ENCODE data around the gene RIN1. TPM values are rescaled to one million over a fixed set of nuclear protein-coding genes. Genes with fewer than 3 reads are reported as not detected.

Gene RIN1
- total RNA-seq, 2 experiments from 2014 or later, result 0.53 to 0.75 TPM

Other genes starting within 250 kb of the RIN1 start
- gene KLC2, start 78.7 kb downstream of the RIN1 start, total RNA-seq, result 10 to 100 TPM; 57.4 to 59.5 TPM
- 100 to 1,000 TPM; 118 TPM for gene RAB1B, start 67.8 kb downstream of the RIN1 start, total RNA-seq
- 1 to 10 TPM; 2.4 to 3.5 TPM for gene CNIH2, start 58.3 kb downstream of the RIN1 start, total RNA-seq
- gene YIF1A, start 47.3 kb downstream of the RIN1 start, total RNA-seq, result 10 to 100 TPM; 78.6 to 83.3 TPM
- gene TMEM151A, start 44.5 kb downstream of the RIN1 start, total RNA-seq, result not detected
- gene CD248, start 19.4 kb downstream of the RIN1 start, total RNA-seq, result 1 to 10 TPM; 5.2 to 5.6 TPM
- gene BRMS1, start 8.7 kb upstream of the RIN1 start, total RNA-seq, result 10 to 100 TPM; 57.1 to 59.3 TPM
- 10 to 100 TPM; 11.7 to 13.4 TPM for gene B4GAT1, start 11.2 kb upstream of the RIN1 start, total RNA-seq
- 10 to 100 TPM; 12.1 to 13.0 TPM for gene SLC29A2, start 35.3 kb upstream of the RIN1 start, total RNA-seq
- not detected for gene NPAS4, start 84.6 kb upstream of the RIN1 start, total RNA-seq
- 100 to 1,000 TPM; 154 to 157 TPM for gene MRPL11, start 102.4 kb upstream of the RIN1 start, total RNA-seq
- 1 to 10 TPM; 7.9 to 8.2 TPM for gene PELI3, start 130.5 kb upstream of the RIN1 start, total RNA-seq
- gene DPP3, start 144.0 kb upstream of the RIN1 start, total RNA-seq, result 10 to 100 TPM; 68.6 to 72.3 TPM
- gene BBS1, start 174.2 kb upstream of the RIN1 start, total RNA-seq, result 10 to 100 TPM; 17.8 to 19.3 TPM
- gene ZDHHC24, start 209.6 kb upstream of the RIN1 start, total RNA-seq, result 10 to 100 TPM; 14.4 to 15.3 TPM
- gene ACTN3, start 210.5 kb upstream of the RIN1 start, total RNA-seq, result under 1 TPM; 0.08 to 0.23 TPM
- 1 to 10 TPM; 3.2 to 3.3 TPM for gene CTSF, start 232.2 kb upstream of the RIN1 start, total RNA-seq

Measured in activated CD8-positive, alpha-beta memory T cell treated with anti-CD3 and anti-CD28 coated beads for 36 hours (primary cell).